Effector CD8-positive, alpha-beta T cell (primary cell): Measurements from ENCODE around the gene BLTP3B.

ENCODE experiments used
- DNase-seq: peaks from one replicate; lab custom pipeline; 2025; lab: John Stamatoyannopoulos, UW

The BLTP3B gene

DNA sequence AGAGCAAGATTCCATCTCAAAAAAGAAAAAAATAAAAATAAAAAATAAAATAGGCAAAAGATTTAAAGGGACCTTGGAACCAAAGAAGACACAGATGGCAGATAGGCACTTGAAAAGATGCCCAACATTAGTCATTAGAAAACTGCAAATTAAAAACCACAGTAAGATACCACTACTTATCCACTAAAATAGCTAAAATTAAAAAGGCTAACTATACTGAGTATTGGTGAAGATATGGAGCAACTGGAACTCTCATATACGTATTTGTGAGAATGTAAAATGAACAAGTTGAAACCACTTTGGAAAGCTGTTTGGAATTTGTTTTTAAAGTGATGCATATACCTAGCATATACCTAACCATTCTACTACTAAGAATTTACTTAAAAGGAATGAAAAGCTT, 22.3 kb downstream of the BLTP3B start:
- DNase-seq, result no peak

DNA sequence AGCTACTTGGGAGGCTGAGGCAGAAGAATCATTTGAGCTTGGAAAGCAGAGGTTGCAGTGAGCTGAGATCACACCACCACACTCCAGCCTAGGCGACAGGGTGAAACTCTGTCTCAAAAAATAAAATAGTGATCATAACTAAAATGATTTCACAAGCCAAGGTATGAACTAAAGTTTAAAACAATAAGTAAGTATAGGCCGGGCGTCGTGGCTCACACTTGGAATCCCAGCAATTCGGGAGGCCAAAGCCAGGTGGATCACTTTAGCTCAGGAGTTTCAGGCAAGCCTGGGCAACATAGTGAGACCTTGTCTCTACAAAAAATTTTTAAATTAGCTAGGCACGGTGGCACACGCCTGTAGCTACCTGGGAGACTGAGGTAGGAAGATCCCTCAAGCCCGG, 27.4 kb downstream of the BLTP3B start:
- DNase-seq, result no peak

DNA sequence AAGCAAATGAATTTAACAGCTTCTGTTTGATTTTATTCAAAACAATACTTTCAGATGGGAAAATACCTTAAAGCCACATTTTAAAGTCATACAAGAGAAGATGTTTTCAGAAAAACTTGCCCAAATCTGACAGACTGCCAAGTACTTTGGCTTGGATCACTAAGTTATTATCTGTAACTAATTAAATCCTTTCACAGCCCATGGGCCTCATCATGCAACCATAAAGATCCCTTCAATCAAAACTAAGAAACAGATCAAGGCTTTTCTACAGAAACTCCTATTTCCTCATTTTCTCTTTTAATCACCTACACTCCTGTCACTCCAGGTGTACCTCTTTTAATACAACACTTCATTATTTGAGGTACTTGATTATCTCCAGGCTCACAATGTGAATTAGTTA, 28.1 kb downstream of the BLTP3B start:
- no peak for DNase-seq

DNA sequence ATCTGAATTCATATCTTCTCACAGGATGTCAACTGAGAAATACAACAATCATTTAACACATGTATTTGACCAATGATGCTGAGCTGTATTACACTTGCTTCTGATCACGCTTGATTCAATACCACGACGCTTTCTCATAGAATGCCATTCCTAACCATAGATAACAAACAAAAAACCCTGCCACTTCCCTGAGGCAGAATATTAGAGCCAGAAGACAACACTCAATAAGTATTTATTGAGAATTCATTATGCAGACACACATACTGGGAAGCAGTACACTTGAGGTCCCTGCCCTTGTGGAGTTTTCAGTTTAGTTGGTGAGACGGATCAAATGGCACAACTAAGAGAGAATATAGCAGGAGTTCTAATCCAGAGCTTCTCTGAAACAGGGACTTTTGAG, 32.4 kb downstream of the BLTP3B start:
- no peak for DNase-seq

DNA sequence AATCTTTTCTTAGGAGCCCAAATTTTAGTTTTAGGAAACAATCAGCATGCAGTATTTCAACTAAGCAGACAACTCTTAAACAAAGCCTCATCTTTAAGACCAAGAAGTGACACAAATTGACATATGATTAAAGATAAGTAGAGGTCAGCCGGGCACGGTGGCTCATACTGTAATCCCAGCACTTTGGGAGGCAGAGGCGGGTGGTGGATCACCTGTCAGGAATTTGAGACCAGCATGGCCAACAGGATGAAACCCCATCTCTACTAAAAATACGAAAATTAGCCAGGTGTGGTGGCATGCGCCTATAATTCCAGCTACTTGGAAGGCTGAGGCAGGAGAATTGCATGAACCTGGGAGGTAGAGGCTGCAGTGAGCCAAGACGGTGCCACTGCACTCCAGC, 35.8 kb downstream of the BLTP3B start:
- no peak for DNase-seq

DNA sequence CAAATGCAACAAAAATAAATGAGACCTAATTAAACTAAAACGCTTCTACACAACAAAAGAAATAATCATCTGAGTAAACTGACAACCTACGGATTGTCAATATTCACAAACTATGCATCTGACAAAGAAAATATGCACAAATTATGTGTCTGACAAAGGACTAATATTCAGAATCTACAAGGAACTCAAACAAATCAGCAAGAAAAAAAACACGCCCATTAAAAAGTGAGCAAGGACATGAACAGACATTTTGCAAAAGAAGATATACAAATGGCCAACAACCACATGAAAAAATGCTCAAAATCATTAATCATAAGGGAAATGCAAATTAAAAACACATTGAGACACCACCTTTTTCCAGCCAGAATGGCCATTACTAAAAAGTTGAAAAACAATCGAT, 37.0 kb downstream of the BLTP3B start:
- DNase-seq, result no peak

DNA sequence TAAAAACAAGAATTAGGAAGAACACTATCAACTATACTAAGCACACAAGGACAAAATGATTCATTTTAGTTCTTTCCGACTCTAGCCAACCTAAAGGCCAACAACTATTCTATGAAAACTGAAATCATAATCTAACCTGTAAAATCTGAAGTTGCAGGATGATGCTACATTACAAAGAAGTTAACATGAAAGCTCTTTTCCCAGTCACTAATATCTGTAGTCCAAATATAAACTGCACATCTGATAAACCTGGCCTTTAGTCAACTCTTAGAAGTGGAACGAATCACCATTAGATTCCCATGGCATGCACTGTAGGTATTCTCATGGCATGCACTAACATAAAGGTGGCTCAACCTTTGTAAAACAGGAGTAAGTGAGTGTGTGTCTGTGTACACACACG, 41.7 kb downstream of the BLTP3B start:
- DNase-seq, result no peak
